Mucosa of stomach (tissue), 1 donor: ENCODE data around the gene DNAL1.
"Not testable (repeated sequence)": the region's sequence is repeated elsewhere in the genome, so short reads cannot be mapped to it uniquely, and the experiment has no call there.

Source experiments
- H3K27me3 ChIP-seq: one replicate; pipeline ENCODE4 v1.7.0; 2013; ENCODE audit warnings: mild to moderate bottlenecking, low read length; ENCODE audit not compliant: control insufficient read depth, insufficient read depth
- H3K36me3 ChIP-seq: one replicate; pipeline ENCODE4 v1.7.0; 2013; ENCODE audit warnings: low read length; ENCODE audit not compliant: control insufficient read depth, insufficient read depth
- H3K4me1 ChIP-seq: one replicate; pipeline ENCODE4 v1.7.0; 2013; ENCODE audit warnings: mild to moderate bottlenecking, low read length; ENCODE audit not compliant: control insufficient read depth, insufficient read depth
- H3K4me3 ChIP-seq: one replicate; pipeline ENCODE4 v1.7.0; 2013; ENCODE audit warnings: low read length
- H3K9ac ChIP-seq: one replicate; pipeline ENCODE4 v1.7.0; 2013; ENCODE audit warnings: mild to moderate bottlenecking, low read length, moderate library complexity
- H3K9me3 ChIP-seq: one replicate; pipeline ENCODE4 v1.7.0; 2013; ENCODE audit warnings: mild to moderate bottlenecking, low read length, moderate library complexity; ENCODE audit not compliant: control insufficient read depth
- donor health status: Pancreatic carcinoma.

Gene DNAL1

DNA sequence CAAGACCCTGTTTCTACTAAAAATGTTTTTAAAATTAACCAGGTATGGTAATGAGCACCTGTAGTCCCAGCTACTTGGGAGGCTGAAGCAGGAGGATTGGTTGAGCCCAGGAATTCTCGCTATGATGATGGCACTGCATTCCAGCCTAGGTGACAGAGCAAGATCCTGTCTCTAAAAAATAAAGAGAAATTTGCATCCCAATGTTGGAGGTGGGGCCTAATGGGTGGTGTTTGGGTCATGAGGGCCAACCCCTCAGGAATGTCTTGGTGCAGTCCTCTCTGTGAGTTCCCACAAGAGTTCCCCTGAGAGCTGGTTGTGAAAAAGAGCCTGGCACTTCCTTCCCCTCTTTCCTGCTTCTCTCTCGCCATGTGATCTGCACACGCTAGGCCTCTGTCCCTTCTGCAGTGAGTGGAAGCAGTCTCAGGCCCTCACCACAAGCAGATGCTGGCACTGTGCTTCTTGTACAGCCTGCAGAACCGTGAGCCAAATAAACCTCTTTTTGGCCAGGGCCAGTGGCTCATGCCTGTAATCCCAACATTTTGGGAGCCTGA is 21.2 kb upstream of the DNAL1 start:
- no peak overlapping the region for H3K9ac ChIP-seq
- H3K4me3 ChIP-seq = no peak overlapping the region
- no peaks in the 10 kb centered on the region for H3K4me1 ChIP-seq
- H3K36me3 ChIP-seq = no peaks in the 10 kb centered on the region
- H3K27me3 ChIP-seq = no peaks in the 10 kb centered on the region
- H3K9me3 ChIP-seq = no peaks in the 10 kb centered on the region

DNA sequence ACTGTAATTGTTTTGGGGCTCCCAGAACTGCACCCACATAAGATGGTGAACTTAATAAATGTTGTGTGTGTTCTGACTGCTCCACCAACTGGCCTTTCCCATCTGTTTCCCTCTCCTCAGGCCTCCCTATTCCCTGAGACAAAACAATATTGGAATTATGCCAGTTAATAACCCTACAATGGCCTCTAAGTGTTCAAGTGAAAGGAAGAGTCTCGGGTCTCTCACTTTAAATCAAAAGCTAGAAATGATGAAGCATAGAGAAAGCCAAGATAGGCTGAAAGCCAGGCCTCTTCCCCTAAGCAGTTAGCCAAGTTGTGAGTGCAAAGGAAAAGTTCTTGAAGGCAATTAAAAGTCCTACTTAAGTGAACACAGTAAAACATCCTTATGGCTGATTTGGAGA is 19.1 kb upstream of the DNAL1 start:
- Histone ChIP-seq H3K36me3 (no peaks in the 10 kb centered on the region), H3K4me1 (no peaks in the 10 kb centered on the region), H3K4me3 (no peak overlapping the region), H3K27me3 (no peaks in the 10 kb centered on the region), H3K9ac (no peak overlapping the region), H3K9me3 (no peaks in the 10 kb centered on the region)

DNA sequence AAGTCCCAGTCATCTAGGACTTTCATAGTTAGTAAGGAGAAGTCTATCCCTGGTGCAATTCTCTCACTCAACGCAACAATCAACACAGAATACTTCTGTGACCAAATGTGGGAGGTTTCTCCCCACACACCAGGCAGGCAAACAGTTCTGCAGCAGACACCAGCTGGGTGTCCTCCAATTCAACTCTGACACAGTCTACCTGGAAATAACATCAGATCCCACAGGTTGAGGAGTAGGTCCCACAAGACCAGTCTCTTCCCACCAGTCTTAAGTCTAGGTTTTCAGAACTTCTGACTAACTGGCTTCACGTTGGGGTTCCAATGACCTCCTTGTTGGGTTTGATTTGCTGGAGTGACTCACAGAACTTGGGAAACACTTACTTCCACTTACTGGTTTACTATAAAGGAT is 17.6 kb upstream of the DNAL1 start:
- Histone ChIP-seq H3K9ac (no peak overlapping the region), H3K9me3 (no peaks in the 10 kb centered on the region), H3K36me3 (no peaks in the 10 kb centered on the region), H3K4me3 (no peak overlapping the region), H3K27me3 (no peaks in the 10 kb centered on the region), H3K4me1 (no peaks in the 10 kb centered on the region)

DNA sequence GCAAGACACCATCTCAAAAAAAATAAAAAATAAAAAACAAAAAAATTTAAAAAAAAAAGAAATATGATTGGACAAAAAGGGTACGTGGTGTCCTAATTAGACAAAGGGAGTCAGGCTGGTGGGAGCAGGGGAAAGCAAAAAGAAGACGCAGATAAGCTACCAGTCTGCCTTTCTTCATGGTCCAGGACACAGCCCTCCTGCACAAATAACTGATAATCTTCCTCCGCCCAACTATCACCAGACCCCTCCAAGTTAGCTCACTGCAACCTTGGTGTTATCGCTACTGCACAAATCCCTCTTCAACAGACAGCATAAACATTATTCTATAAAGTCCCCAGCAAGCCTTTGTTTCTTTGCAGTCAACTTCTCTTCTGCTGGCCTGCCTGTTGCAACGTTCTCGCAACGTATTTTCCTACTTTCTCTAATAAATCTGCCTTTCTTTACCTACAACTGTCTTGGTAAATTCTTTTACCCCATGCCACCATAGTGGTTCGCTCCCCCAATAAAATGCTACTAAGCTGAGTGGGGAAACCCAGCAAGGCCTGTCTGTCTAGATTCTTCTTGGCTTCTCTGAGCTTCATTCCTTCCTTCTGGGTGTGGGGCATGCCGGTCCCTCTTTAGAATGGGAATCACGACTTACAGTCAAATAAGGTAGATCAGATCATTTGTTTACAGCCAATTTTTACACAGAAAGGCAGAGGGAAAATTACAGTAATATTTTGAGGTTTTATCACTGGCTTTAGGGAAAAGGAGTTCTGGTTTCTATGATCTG is 14.6 kb upstream of the DNAL1 start:
- H3K4me3 ChIP-seq = no peak overlapping the region
- peaks cover 4% of the 10 kb centered on the region for H3K4me1 ChIP-seq
- H3K27me3 ChIP-seq = peaks cover 6% of the 10 kb centered on the region
- no peak overlapping the region for H3K9ac ChIP-seq
- no peaks in the 10 kb centered on the region for H3K9me3 ChIP-seq
- H3K36me3 ChIP-seq = no peaks in the 10 kb centered on the region

DNA sequence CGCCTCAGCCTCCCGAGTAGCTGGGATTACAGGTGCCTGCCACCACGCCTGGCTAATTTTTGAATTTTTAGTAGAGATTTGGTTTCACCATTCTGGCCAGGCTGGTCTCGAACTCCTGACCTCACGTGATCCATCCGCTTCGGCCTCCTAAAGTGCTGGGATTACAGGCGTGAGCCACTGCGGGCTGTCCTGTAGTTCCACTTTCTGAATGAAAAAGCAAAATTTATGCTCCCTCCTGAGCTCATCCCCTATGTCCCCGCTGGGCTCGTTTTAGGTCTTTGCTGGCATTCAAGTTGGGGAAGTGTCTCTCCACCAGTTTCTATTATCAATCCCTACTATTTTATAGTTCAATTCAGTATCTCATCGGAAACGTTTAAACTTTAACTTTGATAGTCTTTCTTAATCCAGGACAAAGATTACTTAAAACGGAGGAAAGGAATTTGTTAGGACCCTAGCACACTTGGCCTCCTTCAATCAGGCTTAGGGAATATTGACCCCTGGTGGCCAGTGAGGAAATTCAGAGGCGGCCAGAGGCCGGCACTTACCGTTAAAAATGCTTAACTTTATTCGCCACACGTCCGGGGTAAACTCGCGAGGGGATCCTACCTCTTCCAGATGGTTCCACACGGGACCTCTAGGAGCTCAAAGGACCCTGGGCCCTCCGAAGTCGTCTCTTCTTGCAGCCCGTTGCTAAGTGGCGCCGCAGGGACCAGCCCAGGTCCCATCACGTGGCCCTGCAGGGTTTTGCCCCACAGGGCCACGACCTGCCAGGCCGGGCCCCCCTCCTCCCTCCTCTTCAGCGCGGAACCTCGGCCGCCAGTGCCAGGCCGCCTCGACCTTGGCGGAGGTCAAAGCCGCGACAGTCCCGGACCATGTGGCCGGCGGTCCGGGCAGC is 11.4 kb upstream of the DNAL1 start:
- H3K9ac ChIP-seq = peak overlapping the region; percentile 49
- H3K9me3 ChIP-seq = no peaks in the 10 kb centered on the region
- peaks cover 6% of the 10 kb centered on the region for H3K27me3 ChIP-seq
- peak overlapping the region; percentile 71 for H3K4me3 ChIP-seq
- peaks cover 4% of the 10 kb centered on the region for H3K4me1 ChIP-seq
- no peaks in the 10 kb centered on the region for H3K36me3 ChIP-seq

DNA sequence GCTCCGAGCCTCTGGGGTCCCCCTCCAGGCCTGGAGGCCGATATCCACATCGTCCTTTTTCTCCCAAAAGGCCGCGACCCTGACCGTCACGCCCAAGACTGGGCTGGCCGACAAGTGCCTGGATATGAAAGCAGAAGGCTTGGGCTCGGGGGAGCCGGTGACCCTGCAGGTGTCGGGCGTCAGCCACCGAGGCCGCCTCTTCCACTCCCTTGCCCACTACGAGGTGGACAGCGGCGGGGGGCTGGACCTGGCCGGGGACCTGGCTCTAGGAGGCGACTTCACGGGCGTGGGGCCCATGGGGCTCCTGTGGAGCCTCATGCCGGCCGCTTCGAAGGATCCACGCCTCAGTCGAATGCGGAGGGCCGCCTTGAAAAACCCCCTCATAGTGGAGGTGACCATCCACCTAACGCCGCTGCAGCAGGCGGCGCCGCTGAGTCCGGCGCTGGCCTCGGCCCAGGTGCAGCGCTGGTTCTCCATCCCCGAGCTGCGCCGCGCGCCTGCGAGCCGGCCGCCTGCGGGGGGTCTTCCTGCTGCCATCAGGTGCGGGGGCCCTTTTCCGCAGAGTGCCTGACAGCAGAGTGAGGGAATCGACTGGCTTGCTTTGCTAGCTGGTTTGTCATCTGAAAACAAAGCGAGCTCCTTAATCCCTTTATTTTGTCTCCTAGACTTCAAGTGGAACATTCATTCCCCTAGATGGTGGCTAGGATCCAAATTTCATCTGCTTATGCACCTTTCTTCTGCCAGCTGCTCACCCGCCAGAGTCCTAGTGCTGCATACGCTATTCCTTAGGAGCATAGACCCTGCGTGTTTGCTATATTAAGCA is 10.6 kb upstream of the DNAL1 start:
- H3K9ac ChIP-seq = peak overlapping the region; percentile 49
- H3K27me3 ChIP-seq = peaks cover 6% of the 10 kb centered on the region
- H3K9me3 ChIP-seq = no peaks in the 10 kb centered on the region
- peak overlapping the region; percentile 71 for H3K4me3 ChIP-seq
- H3K36me3 ChIP-seq = no peaks in the 10 kb centered on the region
- peaks cover 4% of the 10 kb centered on the region for H3K4me1 ChIP-seq

DNA sequence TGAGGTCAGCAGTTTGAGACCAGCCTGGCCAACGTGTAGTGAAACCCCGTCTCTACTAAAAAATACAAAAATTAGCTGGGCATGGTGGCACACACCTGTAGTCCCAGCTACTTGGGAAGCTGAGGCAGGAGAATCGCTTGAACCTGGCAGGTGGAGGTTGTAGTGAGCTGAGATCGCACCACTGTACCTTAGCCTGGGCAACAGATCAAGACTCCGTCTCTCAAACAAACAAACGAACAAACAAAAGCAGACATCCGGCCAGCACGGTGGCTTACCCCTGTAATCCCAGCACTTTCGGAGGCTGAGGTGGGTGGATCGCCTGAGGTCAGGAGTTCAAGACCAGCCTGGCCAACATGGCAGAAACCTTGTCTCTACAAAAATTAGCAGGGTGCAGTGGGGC is 8.4 kb upstream of the DNAL1 start:
- not testable (repeated sequence) for H3K9ac ChIP-seq, H3K9me3 ChIP-seq, H3K27me3 ChIP-seq, H3K4me1 ChIP-seq, H3K36me3 ChIP-seq, H3K4me3 ChIP-seq

DNA sequence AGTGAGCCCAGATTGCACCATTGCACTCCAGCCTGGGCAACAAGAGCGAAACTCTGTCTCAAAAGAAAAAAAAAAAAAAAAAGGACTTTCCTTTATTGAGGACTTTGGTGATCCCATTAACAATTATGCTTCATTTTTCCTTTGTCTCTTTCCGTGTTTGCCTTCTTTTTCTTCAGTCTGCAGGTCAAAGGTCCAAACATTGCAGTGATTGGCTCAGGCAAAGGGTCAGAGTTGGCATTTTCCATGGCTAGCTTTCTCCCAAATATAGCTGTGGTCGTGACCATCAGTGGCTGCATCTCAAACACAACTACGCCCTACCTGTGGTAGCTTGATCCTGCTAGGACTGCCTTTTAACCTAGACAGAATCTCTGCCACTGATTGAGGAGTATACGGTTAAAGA is 7.0 kb upstream of the DNAL1 start:
- Histone ChIP-seq H3K4me3 (no peak overlapping the region), H3K36me3 (no peaks in the 10 kb centered on the region), H3K9me3 (no peaks in the 10 kb centered on the region), H3K9ac (no peak overlapping the region), H3K4me1 (peaks cover 4% of the 10 kb centered on the region), H3K27me3 (peaks cover 6% of the 10 kb centered on the region)

DNA sequence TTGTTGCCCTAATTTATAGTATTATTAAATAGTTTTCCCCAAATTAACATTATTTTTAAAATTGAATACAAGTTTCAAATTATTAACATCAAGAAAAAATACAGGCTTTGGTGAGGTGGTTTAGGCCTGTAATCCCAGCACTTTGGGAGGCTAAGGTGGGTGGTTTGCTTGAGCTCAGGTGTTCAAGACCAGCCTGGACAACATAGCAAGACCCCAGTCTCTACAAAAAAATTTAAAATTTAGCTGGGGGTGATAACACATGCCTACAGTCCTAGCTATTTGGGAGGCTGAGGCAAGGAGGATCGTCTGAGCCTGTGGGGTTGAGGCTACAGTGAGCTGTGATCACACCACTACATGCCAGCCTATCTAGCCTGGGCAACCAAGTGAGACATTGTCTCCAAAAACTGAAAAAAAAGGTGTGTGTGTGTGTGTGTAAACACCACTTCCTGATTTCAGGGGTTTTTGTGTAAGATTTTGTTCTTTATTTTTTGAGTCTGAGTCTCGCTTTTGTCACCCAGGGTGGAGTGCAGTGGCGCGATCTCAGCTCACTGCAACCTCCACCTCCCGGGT is 3.9 kb upstream of the DNAL1 start:
- Histone ChIP-seq H3K36me3 (no peaks in the 10 kb centered on the region), H3K9ac (no peak overlapping the region), H3K4me1 (no peaks in the 10 kb centered on the region), H3K4me3 (no peak overlapping the region), H3K9me3 (no peaks in the 10 kb centered on the region), H3K27me3 (no peaks in the 10 kb centered on the region)

DNA sequence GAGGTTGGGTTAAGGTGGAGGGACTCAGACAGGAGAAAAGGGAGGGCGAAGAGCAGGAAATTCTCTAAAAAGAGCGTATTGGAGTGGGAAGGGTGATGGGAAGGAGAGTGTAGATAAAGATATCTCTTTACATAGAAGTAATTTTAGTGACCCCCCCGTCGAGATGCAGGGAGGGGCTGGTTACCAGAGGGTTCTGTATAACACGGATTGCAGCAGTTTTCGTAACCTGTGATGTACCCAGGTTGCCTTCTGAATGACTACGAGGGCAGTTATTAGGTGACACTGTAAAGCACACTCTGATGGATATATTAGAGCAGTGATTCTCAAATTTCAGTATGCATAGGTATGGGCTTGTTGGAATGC is 443 bp downstream of the DNAL1 start:
- H3K9ac ChIP-seq = peak overlapping the region; percentile 76
- H3K4me3 ChIP-seq = peak overlapping the region; percentile 62
- no peaks in the 10 kb centered on the region for H3K27me3 ChIP-seq
- no peaks in the 10 kb centered on the region for H3K9me3 ChIP-seq
- no peaks in the 10 kb centered on the region for H3K36me3 ChIP-seq
- H3K4me1 ChIP-seq = no peaks in the 10 kb centered on the region

DNA sequence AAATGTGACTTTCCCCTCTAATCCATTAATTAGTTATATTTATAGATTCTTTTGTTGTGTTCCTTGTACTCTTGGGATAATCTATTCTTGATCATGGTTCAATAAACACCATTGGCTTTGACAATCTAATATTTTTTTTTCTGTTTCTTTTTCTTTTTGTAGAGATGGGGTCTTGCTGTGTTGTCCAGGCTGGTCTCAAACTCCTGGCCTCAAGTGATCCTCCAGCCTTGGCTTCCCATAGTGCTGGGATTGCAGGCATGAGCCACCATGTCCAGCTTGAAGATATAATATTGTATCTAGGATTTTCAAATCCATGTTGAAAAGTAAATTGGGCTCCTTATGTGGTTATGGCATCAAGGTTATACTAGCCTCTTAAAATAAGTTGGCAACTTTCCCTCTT is 6.2 kb downstream of the DNAL1 start:
- H3K4me3 ChIP-seq = no peak overlapping the region
- H3K9ac ChIP-seq = no peak overlapping the region
- H3K27me3 ChIP-seq = no peaks in the 10 kb centered on the region
- no peaks in the 10 kb centered on the region for H3K36me3 ChIP-seq
- no peaks in the 10 kb centered on the region for H3K4me1 ChIP-seq
- no peaks in the 10 kb centered on the region for H3K9me3 ChIP-seq
